SK-N-SH (cell line): ENCODE results near the gene B3GALT5. TPM values are rescaled to one million over a fixed set of nuclear protein-coding genes. Genes with fewer than 3 reads are reported as not detected.
A peak's percentile ranks its signal among the peaks of the same experiment; 100 is the strongest.

Source experiments
- CTCF ChIA-PET: fragments of 300-600, 350-600 bp; formaldehyde crosslinking; extraction: SDS; loops from one replicate; lab custom pipeline; 2021; lab: Yijun Ruan, JAX
- POLR2A ChIA-PET: fragments of 350-600 bp; sonication (Branson Sonifier 250); formaldehyde crosslinking; extraction: SDS; loops from one replicate; lab custom pipeline; 2020; ENCODE audit warnings: antibody characterized with exemption, inconsistent platforms; lab: Yijun Ruan, JAX
- DNase-seq: peaks from one replicate; pipeline ENCODE4 v3.0.0; 2012
- H2AFZ ChIP-seq: fragments of 200-600 bp; sonication (generic); 2 replicates; pipeline ENCODE4 v1.8.1; 2016; ENCODE audit warnings: antibody characterized with exemption, mild to moderate bottlenecking, low read depth
- H3F3A ChIP-seq: fragments of 200-600 bp; sonication (generic); replicated peaks from 2 replicates; pipeline ENCODE3; 2016; ENCODE audit warnings: antibody characterized with exemption, mild to moderate bottlenecking; ENCODE audit not compliant: insufficient read depth
- H3K27ac ChIP-seq, 2 experiments: fragments of 200-500 bp in 1 of 2; fragments of 200-600 bp in 1 of 2; sonication (Bioruptor generic) in 1 of 2; sonication (generic), shearing (Covaris generic) in 1 of 2; 2 replicates each; pipeline versions ENCODE4 v1.5.1 to v1.6.1; 2014 to 2016; ENCODE audit warnings: low read depth in 2 of 2, inconsistent platforms in 1 of 2, low read length in 1 of 2, mild to moderate bottlenecking in 1 of 2, mixed read lengths in 1 of 2
- H3K27me3 ChIP-seq: fragments of 200-600 bp; sonication (generic), shearing (Covaris generic); 2 replicates; pipeline ENCODE4 v1.6.1; 2016; ENCODE audit warnings: mixed run types; ENCODE audit not compliant: insufficient read depth
- H3K36me3 ChIP-seq, 2 experiments: fragments of 200-500 bp in 1 of 2; fragments of 200-600 bp in 1 of 2; sonication (Bioruptor generic) in 1 of 2; sonication (generic) in 1 of 2; replicated peaks in 1 of 2; 2 replicates each; pipeline versions ENCODE3 to v1.5.1; 2014 to 2016; ENCODE audit warnings: low read length in 1 of 2, mild to moderate bottlenecking in 1 of 2; ENCODE audit not compliant: insufficient read depth in 2 of 2, control insufficient read depth in 1 of 2
- H3K4me1 ChIP-seq, 2 experiments: fragments of 200-500 bp in 1 of 2; fragments of 200-600 bp in 1 of 2; sonication (Bioruptor generic) in 1 of 2; sonication (generic), shearing (Covaris generic) in 1 of 2; 2 replicates each; pipeline versions ENCODE4 v1.5.1 to v1.6.1; 2014 to 2016; ENCODE audit warnings: low read depth in 1 of 2, low read length in 1 of 2, mixed run types in 1 of 2; ENCODE audit not compliant: insufficient read depth in 2 of 2, control insufficient read depth in 1 of 2
- H3K4me2 ChIP-seq: fragments of 200-600 bp; sonication (generic), shearing (Covaris generic); 2 replicates; pipeline ENCODE4 v1.6.1; 2017; ENCODE audit warnings: mixed run types
- H3K4me3 ChIP-seq, 2 experiments: fragments of 200-500 bp in 1 of 2; fragments of 200-600 bp in 1 of 2; sonication (Bioruptor generic) in 1 of 2; sonication (generic), shearing (Covaris generic) in 1 of 2; 2 replicates each; pipeline versions ENCODE4 v1.5.1 to v1.8.1; 2014 to 2016; ENCODE audit warnings: low read depth in 2 of 2, inconsistent platforms in 1 of 2, low read length in 1 of 2, mild to moderate bottlenecking in 1 of 2, mixed read lengths in 1 of 2, moderate library complexity in 1 of 2
- H3K79me2 ChIP-seq: fragments of 200-600 bp; sonication (generic); 2 replicates; pipeline ENCODE4 v1.8.1; 2017; ENCODE audit warnings: mild to moderate bottlenecking; ENCODE audit not compliant: insufficient read depth
- H3K9ac ChIP-seq: fragments of 200-600 bp; sonication (generic); 2 replicates; pipeline ENCODE4 v1.6.1; 2017; ENCODE audit warnings: mixed run types
- H3K9me2 ChIP-seq: fragments of 200-600 bp; sonication (generic); 2 replicates; pipeline ENCODE4 v1.6.1; 2017; ENCODE audit warnings: mixed run types
- H3K9me3 ChIP-seq: fragments of 200-600 bp; sonication (generic); 2 replicates; pipeline ENCODE4 v1.6.1; 2017; ENCODE audit warnings: mixed run types, mild to moderate bottlenecking, moderate library complexity
- H4K20me1 ChIP-seq: fragments of 200-600 bp; sonication (generic); 2 replicates; pipeline ENCODE4 v1.6.1; 2017; ENCODE audit warnings: mild to moderate bottlenecking, mixed run types; ENCODE audit not compliant: insufficient read depth
- CHD2 ChIP-seq: fragments of 150-350 bp; IDR thresholded peaks from 2 replicates; pipeline ENCODE4 v1.6.1; 2018; ENCODE audit warnings: low read length; ENCODE audit not compliant: partially characterized antibody
- CTCF ChIP-seq: fragments of 200-600 bp; sonication (generic); IDR thresholded peaks from 2 replicates; pipeline ENCODE4 v1.6.1; 2017; ENCODE audit warnings: antibody characterized with exemption, mild to moderate bottlenecking, moderate library complexity
- EP300 ChIP-seq, 2 experiments: IDR thresholded peaks; 2 replicates each; pipeline versions ENCODE4 v1.4.0 to v1.6.1; 2012; ENCODE audit warnings: borderline replicate concordance in 1 of 2, low read depth in 1 of 2, low read length in 1 of 2
- FOXJ3 ChIP-seq: sonication (generic); formaldehyde crosslinking; IDR thresholded peaks from 2 replicates; pipeline ENCODE4 v1.5.1; 2020; ENCODE audit warnings: mild to moderate bottlenecking, missing genetic modification reagents
- FOXM1 ChIP-seq: IDR thresholded peaks from 2 replicates; pipeline ENCODE4 v1.4.0; 2012; ENCODE audit warnings: low read depth, mild to moderate bottlenecking
- GATA2 ChIP-seq: sonication (generic); formaldehyde crosslinking; IDR thresholded peaks from 2 replicates; pipeline ENCODE4 v1.5.0; 2020; ENCODE audit warnings: mild to moderate bottlenecking, missing genetic modification reagents
- JUND ChIP-seq: IDR thresholded peaks from 2 replicates; pipeline ENCODE4 v1.4.0; 2012
- MXI1 ChIP-seq: IDR thresholded peaks from 2 replicates; pipeline ENCODE4 v1.6.1; 2012; ENCODE audit warnings: mild to moderate bottlenecking, low read depth, low read length, improper control_type of control experiment
- NFIC ChIP-seq: IDR thresholded peaks from 2 replicates; pipeline ENCODE4 v1.4.0; 2012; ENCODE audit warnings: borderline replicate concordance
- POLR2AphosphoS5 ChIP-seq: IDR thresholded peaks from 2 replicates; pipeline ENCODE4 v1.6.1; 2012; ENCODE audit warnings: low read depth, low read length
- RCOR1 ChIP-seq: fragments of 150-350 bp; IDR thresholded peaks from 2 replicates; pipeline ENCODE4 v1.6.1; 2017; ENCODE audit warnings: antibody characterized with exemption, low read length
- RFX5 ChIP-seq: IDR thresholded peaks from 2 replicates; pipeline ENCODE4 v1.6.1; 2012; ENCODE audit warnings: mild to moderate bottlenecking, improper control_type of control experiment, low read length
- SIN3A ChIP-seq: IDR thresholded peaks from 2 replicates; pipeline ENCODE4 v1.6.1; 2012; ENCODE audit warnings: low read depth, mild to moderate bottlenecking, low read length, moderate library complexity, borderline replicate concordance
- SMC3 ChIP-seq: IDR thresholded peaks from 2 replicates; pipeline ENCODE4 v1.6.1; 2012; ENCODE audit warnings: low read depth, low read length, improper control_type of control experiment
- TCF12 ChIP-seq: IDR thresholded peaks from 2 replicates; pipeline ENCODE4 v1.4.0; 2012
- TEAD4 ChIP-seq: IDR thresholded peaks from 2 replicates; pipeline ENCODE4 v1.4.0; 2012; ENCODE audit warnings: mild to moderate bottlenecking, borderline replicate concordance; ENCODE audit not compliant: insufficient read depth
- WGBS: methylation state at CpG from one replicate; pipeline ENCODE4 v1.1.6; 2017; ENCODE audit warnings: low lambda C conversion rate; 5-methylcytosine and 5-hydroxymethylcytosine counted together
- polyA plus RNA-seq, 3 experiments: library from polyadenylated mRNA; depleted of rRNA; stranded (reverse); fragments of >200 nt; gene quantifications; 2 replicates each; pipeline ENCODE4 v1.2.3, GENCODE V29; 2012
- TF ChIP-seq, protein P1 (sequence below): IDR thresholded peaks from 2 replicates; pipeline ENCODE4; 2012
- TF ChIP-seq, protein P2 (sequence below): IDR thresholded peaks from 2 replicates; pipeline ENCODE4 v1.6.1; 2012; ENCODE audit warnings: mild to moderate bottlenecking, low read depth, low read length, moderate library complexity
- TF ChIP-seq, protein P3 (sequence below): fragments of 150-350 bp; IDR thresholded peaks from 2 replicates; pipeline ENCODE4 v1.6.1; 2017; ENCODE audit warnings: antibody characterized with exemption, low read length, low read depth, borderline replicate concordance

B3GALT5 gene
- polyA plus RNA-seq, 1 of the 3 experiments (the other 2 are of a cell fraction), result 0.35 TPM

DNA sequence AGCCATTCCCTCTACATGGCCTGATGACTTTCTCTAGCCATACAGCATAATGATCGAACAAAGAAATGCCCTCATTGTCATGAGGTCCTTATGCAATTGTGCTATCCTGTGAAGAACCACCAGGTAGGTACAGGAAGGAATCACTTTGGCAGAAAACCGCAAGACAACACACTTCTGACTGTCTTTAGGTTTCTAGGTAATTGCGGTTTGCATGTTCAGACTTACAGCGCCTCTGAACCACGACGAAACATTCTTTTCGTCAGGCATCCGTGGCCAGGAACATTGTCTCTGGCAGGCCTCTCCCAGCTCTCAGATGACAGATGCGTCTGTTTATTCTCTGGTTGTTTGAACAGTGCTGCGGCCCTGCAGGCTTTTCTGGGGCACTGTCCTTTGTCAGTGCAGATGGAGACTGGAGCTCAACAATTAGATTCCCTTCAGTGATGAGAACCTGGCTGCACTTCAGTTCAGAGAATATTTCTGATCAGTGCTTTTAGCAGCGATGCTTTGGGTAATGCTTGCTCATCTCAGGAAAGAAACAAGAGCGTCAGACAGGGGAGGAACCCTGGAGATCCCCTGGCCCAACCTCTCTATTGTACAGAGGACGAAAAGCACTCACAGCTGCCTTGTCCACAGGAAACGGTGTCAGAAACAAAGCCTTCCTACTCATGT is 63.4 kb downstream of the B3GALT5 start:
- POLR2A ChIA-PET, result interaction anchor here (0.8 to 1.7 kb wide), 4 partner anchors 9 to 62 kb away, joined by 3 to 9 read pairs (median 4); no protein-coding TSS in a partner anchor

More for the DNA sequence above, 63.4 kb downstream of the B3GALT5 start:
- Histone ChIP-seq H3K27ac (peak overlapping the region; percentile 65 to 99), H3K9me3 (no peaks in the 10 kb centered on the region), H3K9ac (0 out of 2 replicates have a peak overlapping the region, but pooled peaks have one; percentile 1), H4K20me1 (no peaks in the 10 kb centered on the region), H3K4me1 (peaks cover 0 to 44% of the 10 kb centered on the region in 2 experiments; a peak in 2 of 4 replicates), H3F3A (peaks cover 6% of the 10 kb centered on the region), H3K27me3 (no peaks in the 10 kb centered on the region), H3K36me3 (no peaks in the 10 kb centered on the region), H3K79me2 (no peaks in the 10 kb centered on the region), H3K4me3 (no peak overlapping the region), H2AFZ (peak overlapping the region; percentile 56; the same call in 1 of the 2 replicates), H3K9me2 (no peaks in the 10 kb centered on the region), H3K4me2 (peak overlapping the region; percentile 71)
- WGBS, result 9% methylated on average over 14 of the region's 14 CpGs
- CTCF ChIA-PET, result interaction anchor here (0.6 to 2.1 kb wide), 13 partner anchors 16 to 740 kb away, joined by 3 to 10 read pairs (median 4); no protein-coding TSS in a partner anchor
- peak; percentile 90 for TF ChIP-seq CHD2
- TF ChIP-seq CTCF, result no peak
- TF ChIP-seq JUND, result 0 out of 2 replicates have a peak, but pooled peaks have one; percentile 15
- TF ChIP-seq MXI1, result peak; percentile 86
- TF ChIP-seq, protein P1, sequence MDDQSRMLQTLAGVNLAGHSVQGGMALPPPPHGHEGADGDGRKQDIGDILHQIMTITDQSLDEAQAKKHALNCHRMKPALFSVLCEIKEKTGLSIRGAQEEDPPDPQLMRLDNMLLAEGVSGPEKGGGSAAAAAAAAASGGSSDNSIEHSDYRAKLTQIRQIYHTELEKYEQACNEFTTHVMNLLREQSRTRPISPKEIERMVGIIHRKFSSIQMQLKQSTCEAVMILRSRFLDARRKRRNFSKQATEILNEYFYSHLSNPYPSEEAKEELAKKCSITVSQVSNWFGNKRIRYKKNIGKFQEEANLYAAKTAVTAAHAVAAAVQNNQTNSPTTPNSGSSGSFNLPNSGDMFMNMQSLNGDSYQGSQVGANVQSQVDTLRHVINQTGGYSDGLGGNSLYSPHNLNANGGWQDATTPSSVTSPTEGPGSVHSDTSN, result peak; percentile 83
- peak; percentile 31 to 98; a peak in 2 of 4 replicates for TF ChIP-seq EP300 (IDR thresholded peaks at IDR 0.05; ENCODE audit: borderline replicate concordance in 1 of 2, low read depth in 1 of 2, low read length in 1 of 2)
- peak; percentile 90 for TF ChIP-seq FOXJ3 (CRISPR knock-in tag)
- peak; percentile 92 for TF ChIP-seq RCOR1
- TF ChIP-seq, protein P2, sequence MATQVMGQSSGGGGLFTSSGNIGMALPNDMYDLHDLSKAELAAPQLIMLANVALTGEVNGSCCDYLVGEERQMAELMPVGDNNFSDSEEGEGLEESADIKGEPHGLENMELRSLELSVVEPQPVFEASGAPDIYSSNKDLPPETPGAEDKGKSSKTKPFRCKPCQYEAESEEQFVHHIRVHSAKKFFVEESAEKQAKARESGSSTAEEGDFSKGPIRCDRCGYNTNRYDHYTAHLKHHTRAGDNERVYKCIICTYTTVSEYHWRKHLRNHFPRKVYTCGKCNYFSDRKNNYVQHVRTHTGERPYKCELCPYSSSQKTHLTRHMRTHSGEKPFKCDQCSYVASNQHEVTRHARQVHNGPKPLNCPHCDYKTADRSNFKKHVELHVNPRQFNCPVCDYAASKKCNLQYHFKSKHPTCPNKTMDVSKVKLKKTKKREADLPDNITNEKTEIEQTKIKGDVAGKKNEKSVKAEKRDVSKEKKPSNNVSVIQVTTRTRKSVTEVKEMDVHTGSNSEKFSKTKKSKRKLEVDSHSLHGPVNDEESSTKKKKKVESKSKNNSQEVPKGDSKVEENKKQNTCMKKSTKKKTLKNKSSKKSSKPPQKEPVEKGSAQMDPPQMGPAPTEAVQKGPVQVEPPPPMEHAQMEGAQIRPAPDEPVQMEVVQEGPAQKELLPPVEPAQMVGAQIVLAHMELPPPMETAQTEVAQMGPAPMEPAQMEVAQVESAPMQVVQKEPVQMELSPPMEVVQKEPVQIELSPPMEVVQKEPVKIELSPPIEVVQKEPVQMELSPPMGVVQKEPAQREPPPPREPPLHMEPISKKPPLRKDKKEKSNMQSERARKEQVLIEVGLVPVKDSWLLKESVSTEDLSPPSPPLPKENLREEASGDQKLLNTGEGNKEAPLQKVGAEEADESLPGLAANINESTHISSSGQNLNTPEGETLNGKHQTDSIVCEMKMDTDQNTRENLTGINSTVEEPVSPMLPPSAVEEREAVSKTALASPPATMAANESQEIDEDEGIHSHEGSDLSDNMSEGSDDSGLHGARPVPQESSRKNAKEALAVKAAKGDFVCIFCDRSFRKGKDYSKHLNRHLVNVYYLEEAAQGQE, result no peak
- TF ChIP-seq RFX5, result peak; percentile 47; the same call in 1 of the 2 replicates
- TF ChIP-seq, protein P3, sequence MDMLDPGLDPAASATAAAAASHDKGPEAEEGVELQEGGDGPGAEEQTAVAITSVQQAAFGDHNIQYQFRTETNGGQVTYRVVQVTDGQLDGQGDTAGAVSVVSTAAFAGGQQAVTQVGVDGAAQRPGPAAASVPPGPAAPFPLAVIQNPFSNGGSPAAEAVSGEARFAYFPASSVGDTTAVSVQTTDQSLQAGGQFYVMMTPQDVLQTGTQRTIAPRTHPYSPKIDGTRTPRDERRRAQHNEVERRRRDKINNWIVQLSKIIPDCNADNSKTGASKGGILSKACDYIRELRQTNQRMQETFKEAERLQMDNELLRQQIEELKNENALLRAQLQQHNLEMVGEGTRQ, result no peak
- no peak for TF ChIP-seq FOXM1
- peak; percentile 64 for TF ChIP-seq POLR2AphosphoS5
- TF ChIP-seq SMC3, result peak; percentile 29; the same call in 1 of the 2 replicates
- no peak for TF ChIP-seq NFIC
- no peak for TF ChIP-seq SIN3A
- TF ChIP-seq TEAD4, result no peak
- peak; percentile 71 for TF ChIP-seq GATA2
- peak; percentile 94 for TF ChIP-seq TCF12
- peak; percentile 88 for DNase-seq
